DOHH2 (cell line): Measurements from ENCODE around the gene CEP44.

Experiments used
- H3F3A ChIP-seq: fragments of 200-600 bp; sonication (generic), shearing (Covaris generic); 2 replicates; pipeline ENCODE4 v1.6.0; 2016; ENCODE audit warnings: antibody characterized with exemption, mild to moderate bottlenecking; ENCODE audit not compliant: control insufficient read depth, insufficient read depth
- H3K27ac ChIP-seq: fragments of 200-600 bp; sonication (generic); 2 replicates; pipeline ENCODE4 v1.5.1; 2014; ENCODE audit warnings: low read depth, mild to moderate bottlenecking, low read length, moderate library complexity
- H3K27me3 ChIP-seq: fragments of 200-600 bp; sonication (generic); 2 replicates; pipeline ENCODE4 v1.6.1; 2014; ENCODE audit warnings: mild to moderate bottlenecking, low read length, mixed read lengths; ENCODE audit not compliant: control insufficient read depth
- H3K36me3 ChIP-seq: fragments of 200-600 bp; sonication (generic); 2 replicates; pipeline ENCODE4 v1.6.1; 2014; ENCODE audit warnings: mild to moderate bottlenecking, low read length, moderate library complexity, mixed read lengths; ENCODE audit not compliant: control insufficient read depth
- H3K4me1 ChIP-seq: fragments of 200-600 bp; sonication (generic); 2 replicates; pipeline ENCODE4 v1.6.1; 2014; ENCODE audit warnings: mild to moderate bottlenecking, low read length, mixed read lengths; ENCODE audit not compliant: control insufficient read depth
- H3K4me2 ChIP-seq: fragments of 200-600 bp; sonication (generic); 2 replicates; pipeline ENCODE4 v1.6.0; 2014; ENCODE audit warnings: mild to moderate bottlenecking, low read length, moderate library complexity
- H3K4me3 ChIP-seq: fragments of 200-600 bp; sonication (generic); 2 replicates; pipeline ENCODE4 v1.5.1; 2014; ENCODE audit warnings: mild to moderate bottlenecking, low read length, mixed read lengths
- H3K79me2 ChIP-seq: fragments of 200-600 bp; sonication (generic); 2 replicates; pipeline ENCODE4 v1.6.1; 2014; ENCODE audit warnings: mild to moderate bottlenecking, low read length, mixed read lengths; ENCODE audit not compliant: control insufficient read depth
- H3K9me2 ChIP-seq: fragments of 200-600 bp; sonication (generic); replicated peaks from 2 replicates; pipeline ENCODE4 v1.6.1; 2014; ENCODE audit warnings: mild to moderate bottlenecking, low read length, mixed read lengths; ENCODE audit not compliant: control insufficient read depth
- H3K9me3 ChIP-seq: fragments of 200-600 bp; sonication (generic); 2 replicates; pipeline ENCODE4 v1.6.1; 2014; ENCODE audit warnings: antibody characterized with exemption, low read length, mixed read lengths; ENCODE audit not compliant: control insufficient read depth, insufficient read depth
- H4K20me1 ChIP-seq: fragments of 200-600 bp; sonication (generic); 2 replicates; pipeline ENCODE4 v1.6.0; 2014; ENCODE audit warnings: low read depth, mild to moderate bottlenecking, antibody characterized with exemption, low read length, moderate library complexity; ENCODE audit not compliant: control insufficient read depth, insufficient read depth
- CTCF ChIP-seq: fragments of 200-600 bp; sonication (generic); IDR thresholded peaks from one replicate; pipeline ENCODE4 v1.5.1; 2014; ENCODE audit warnings: antibody characterized with exemption, mild to moderate bottlenecking, low read depth, low read length; ENCODE audit not compliant: poor library complexity, severe bottlenecking
- EZH2phosphoT487 ChIP-seq: fragments of 200-600 bp; sonication (generic); IDR thresholded peaks from 2 replicates; pipeline ENCODE4 v1.6.1; 2017; ENCODE audit warnings: borderline replicate concordance, mild to moderate bottlenecking, antibody characterized with exemption, low read length, moderate library complexity, mixed read lengths

CEP44 gene

GRCh38 chr4:174324725-174325124 lies 41.0 kb downstream of the CEP44 start:
- H3K27ac ChIP-seq = no peak overlapping the region
- TF ChIP-seq CTCF (no peak), EZH2phosphoT487 (no peak)
- no peaks in the 10 kb centered on the region for H3K9me2 ChIP-seq
- no peaks in the 10 kb centered on the region for H3K27me3 ChIP-seq
- no peak overlapping the region for H3K4me2 ChIP-seq
- no peaks in the 10 kb centered on the region for H3F3A ChIP-seq
- H3K9me3 ChIP-seq = no peaks in the 10 kb centered on the region
- H3K36me3 ChIP-seq = 0 out of 2 replicates have a peak, but pooled peaks cover 2% of the 10 kb centered on the region
- no peaks in the 10 kb centered on the region for H3K4me1 ChIP-seq
- no peaks in the 10 kb centered on the region for H4K20me1 ChIP-seq
- H3K79me2 ChIP-seq = no peaks in the 10 kb centered on the region
- H3K4me3 ChIP-seq = no peak overlapping the region

- H3K4me2 ChIP-seq = no peak overlapping the region
- no peaks in the 10 kb centered on the region for H3K9me3 ChIP-seq
- TF ChIP-seq CTCF = no peak
- TF ChIP-seq EZH2phosphoT487 = no peak
- no peaks in the 10 kb centered on the region for H3F3A ChIP-seq
- H3K27ac ChIP-seq = no peak overlapping the region
- H3K9me2 ChIP-seq = no peaks in the 10 kb centered on the region
- H3K4me3 ChIP-seq = no peak overlapping the region
- H3K36me3 ChIP-seq = no peaks in the 10 kb centered on the region
- H3K79me2 ChIP-seq = no peaks in the 10 kb centered on the region
- H3K4me1 ChIP-seq = no peaks in the 10 kb centered on the region
- no peaks in the 10 kb centered on the region for H3K27me3 ChIP-seq
- no peaks in the 10 kb centered on the region for H4K20me1 ChIP-seq
These were observed 49.2 kb downstream of the CEP44 start for GRCh38 chr4:174332741-174333493.

- no peaks in the 10 kb centered on the region for H3K9me3 ChIP-seq
- no peaks in the 10 kb centered on the region for H3K4me1 ChIP-seq
- H3K4me2 ChIP-seq = no peak overlapping the region
- no peaks in the 10 kb centered on the region for H3K9me2 ChIP-seq
- no peaks in the 10 kb centered on the region for H3K79me2 ChIP-seq
- H4K20me1 ChIP-seq = no peaks in the 10 kb centered on the region
- no peak overlapping the region for H3K27ac ChIP-seq
- H3K36me3 ChIP-seq = no peaks in the 10 kb centered on the region
- no peak overlapping the region for H3K4me3 ChIP-seq
- TF ChIP-seq CTCF = no peak
- TF ChIP-seq EZH2phosphoT487 = no peak
- H3F3A ChIP-seq = no peaks in the 10 kb centered on the region
- no peaks in the 10 kb centered on the region for H3K27me3 ChIP-seq
These were observed 50.9 kb downstream of the CEP44 start for GRCh38 chr4:174334628-174335027.
